CD4-positive, alpha-beta memory T cell (primary cell): ENCODE measurements around the gene DMAP1. TPM values are rescaled to one million over a fixed set of nuclear protein-coding genes. Genes with fewer than 3 reads are reported as not detected.

Source experiments
- CTCF ChIA-PET: fragments of 350-600 bp; sonication (Branson Sonifier 250); formaldehyde crosslinking; loops from one replicate; lab custom pipeline; 2021; ENCODE audit warnings: inconsistent platforms; ENCODE audit not compliant: partially characterized antibody; lab: Charles Lee
- POLR2A ChIA-PET: fragments of 350-600 bp; sonication (Branson Sonifier 250); formaldehyde crosslinking; loops from one replicate; lab custom pipeline; 2021; ENCODE audit not compliant: partially characterized antibody; lab: Charles Lee
- DNase-seq, 5 donors: peaks; one replicate each; pipeline versions ENCODE4 v3.0.0 to v3.0.0-alpha.2; 2020 to 2022; ENCODE audit warnings: mixed read lengths in 1 of 5
- H3K27ac ChIP-seq: one replicate; pipeline ENCODE4 v1.7.0; 2013; ENCODE audit warnings: low read depth, low read length
- H3K27me3 ChIP-seq: 2 replicates; pipeline ENCODE4 v1.7.0; 2013; ENCODE audit warnings: mild to moderate bottlenecking, low read length, moderate library complexity; ENCODE audit not compliant: insufficient read depth
- H3K36me3 ChIP-seq: 2 replicates; pipeline ENCODE4 v1.7.0; 2013; ENCODE audit warnings: mild to moderate bottlenecking, low read length, moderate library complexity; ENCODE audit not compliant: insufficient read depth
- H3K4me1 ChIP-seq: 2 replicates; pipeline ENCODE4 v1.7.0; 2013; ENCODE audit warnings: mild to moderate bottlenecking, low read length, moderate library complexity; ENCODE audit not compliant: insufficient read depth
- H3K4me3 ChIP-seq, 2 donors: one replicate each; pipeline ENCODE4 v1.7.0; 2013; ENCODE audit warnings: low read length in 2 of 2, mild to moderate bottlenecking in 1 of 2
- H3K9me3 ChIP-seq, 2 donors: one replicate each; pipeline ENCODE4 v1.7.0; 2013; ENCODE audit warnings: low read length in 2 of 2, control low read depth in 1 of 2; ENCODE audit not compliant: control insufficient read depth in 1 of 2
- H3K27ac Mint-ChIP-seq, 7 donors: one replicate each; pipeline ENCODE4 v1.8.0; 2020 to 2021; ENCODE audit warnings: mixed read lengths in 7 of 7, mild to moderate bottlenecking in 6 of 7, inconsistent platforms in 3 of 7, moderate library complexity in 3 of 7
- H3K27me3 Mint-ChIP-seq, 2 donors: one replicate each; pipeline ENCODE4 v1.8.0; 2020 to 2021; ENCODE audit warnings: mixed read lengths in 2 of 2
- H3K36me3 Mint-ChIP-seq, 2 donors: one replicate each; pipeline ENCODE4 v1.8.0; 2020 to 2021; ENCODE audit warnings: mixed read lengths in 2 of 2, inconsistent platforms in 1 of 2, mild to moderate bottlenecking in 1 of 2
- H3K4me1 Mint-ChIP-seq, 4 donors: one replicate each; pipeline ENCODE4 v1.8.0; 2020 to 2021; ENCODE audit warnings: mixed read lengths in 4 of 4, mild to moderate bottlenecking in 1 of 4
- H3K4me3 Mint-ChIP-seq, 8 donors: one replicate each; pipeline ENCODE4 v1.8.0; 2020 to 2021; ENCODE audit warnings: mixed read lengths in 8 of 8, mild to moderate bottlenecking in 7 of 8, moderate library complexity in 6 of 8, inconsistent platforms in 3 of 8
- H3K9me3 Mint-ChIP-seq, 8 donors: one replicate each; pipeline ENCODE4 v1.8.0; 2020 to 2021; ENCODE audit warnings: mixed read lengths in 8 of 8, mild to moderate bottlenecking in 5 of 8, inconsistent platforms in 3 of 8, moderate library complexity in 1 of 8
- intact Hi-C: fragments of 100-400 bp; cut with micrococcal nuclease; formaldehyde crosslinking; loops from one replicate; pipeline ENCODE4 v1.15.1; 2023
- polyA plus RNA-seq, 2 donors: library from polyadenylated mRNA; unstranded; fragments of 300-500 nt; fragmentation: Illumina TruSeq; gene quantifications; one replicate each; pipeline ENCODE4 v1.2.3, GENCODE V29; 2021
- total RNA-seq, 2 experiments: library from RNA; stranded (reverse); gene quantifications; one replicate each; pipeline ENCODE4 v1.2.3, GENCODE V29; 2021

DMAP1 gene
- total and polyA plus RNA-seq, 4 experiments from 2014 or later, result 33.1 to 82.6 (median 62.3) TPM

GRCh38 chr1:44208226-44208625 lies 5.0 kb upstream of the DMAP1 start:
- Mint-ChIP-seq H3K4me1 (peaks cover 8 to 14% (median 11%) of the 10 kb centered on the region in 4 donors), H3K4me3 (no peak overlapping the region), H3K27ac (no peak overlapping the region), H3K9me3 (no peaks in the 10 kb centered on the region), H3K27me3 (peaks cover 4 to 6% of the 10 kb centered on the region in 2 donors), H3K36me3 (peaks cover 0 to 3% of the 10 kb centered on the region in 2 donors)
- Histone ChIP-seq H3K36me3 (no peaks in the 10 kb centered on the region), H3K9me3 (no peaks in the 10 kb centered on the region), H3K4me1 (peaks cover 9% of the 10 kb centered on the region), H3K4me3 (no peak overlapping the region), H3K27me3 (no peaks in the 10 kb centered on the region), H3K27ac (no peak overlapping the region)
- POLR2A ChIA-PET, result no interaction called here
- no peak for DNase-seq
- CTCF ChIA-PET, result interaction anchor here (1.3 kb wide), 1 partner anchor 9 kb away, joined by 4 read pairs; no protein-coding TSS in a partner anchor
- intact Hi-C loops, result no loop called here

GRCh38 chr1:44210595-44210994 lies 2.7 kb upstream of the DMAP1 start:
- H3K9me3 Mint-ChIP-seq, result peaks cover 0 to 2% (median 0%) of the 10 kb centered on the region in 8 donors
- Histone ChIP-seq H3K4me3 (no peak overlapping the region), H3K36me3 (peaks cover 6% of the 10 kb centered on the region), H3K27me3 (no peaks in the 10 kb centered on the region), H3K27ac (no peak overlapping the region), H3K9me3 (no peaks in the 10 kb centered on the region), H3K4me1 (peaks cover 25% of the 10 kb centered on the region)
- CTCF ChIA-PET, result no interaction called here
- no peak overlapping the region for H3K4me3 Mint-ChIP-seq
- H3K4me1 Mint-ChIP-seq, result peaks cover 23 to 37% (median 28%) of the 10 kb centered on the region in 4 donors
- POLR2A ChIA-PET, result no interaction called here
- no peak overlapping the region for H3K27ac Mint-ChIP-seq
- H3K36me3 Mint-ChIP-seq, result peaks cover 5 to 16% of the 10 kb centered on the region in 2 donors
- peaks cover 2 to 4% of the 10 kb centered on the region in 2 donors for H3K27me3 Mint-ChIP-seq
- intact Hi-C loops, result no loop called here
- no peak for DNase-seq

- H3K27ac Mint-ChIP-seq, result peak overlapping the region; percentile 94 to 98 (median 97)
- Histone ChIP-seq H3K4me3 (peak overlapping the region; percentile 92 to 99), H3K4me1 (peaks cover 31% of the 10 kb centered on the region), H3K27ac (peak overlapping the region; percentile 80), H3K27me3 (no peaks in the 10 kb centered on the region), H3K36me3 (peaks cover 12% of the 10 kb centered on the region), H3K9me3 (no peaks in the 10 kb centered on the region)
- POLR2A ChIA-PET, result interaction anchor here (0.6 to 1.4 kb wide), 5 partner anchors 143 to 509 kb away, joined by 3 to 5 read pairs (median 3); partner anchors contain the start of gene DPH2
- CTCF ChIA-PET, result interaction anchor here (1.5 kb wide), 1 partner anchor 9 kb away, joined by 6 read pairs; no protein-coding TSS in a partner anchor
- H3K4me1 Mint-ChIP-seq, result peaks cover 29 to 42% (median 36%) of the 10 kb centered on the region in 4 donors
- H3K27me3 Mint-ChIP-seq, result peaks cover 0 to 4% of the 10 kb centered on the region in 2 donors
- peaks cover 14 to 30% of the 10 kb centered on the region in 2 donors for H3K36me3 Mint-ChIP-seq
- H3K4me3 Mint-ChIP-seq, result peak overlapping the region; percentile 92 to 98 (median 95)
- intact Hi-C loops, result loop anchor here (1.0 kb wide), 1 partner anchor 266 kb away; the partner anchor contains the start of gene IPO13
- H3K9me3 Mint-ChIP-seq, result peaks cover 0 to 2% (median 0%) of the 10 kb centered on the region in 8 donors
- peak in 4 of 5 donors; percentile 28 to 76 (median 40) for DNase-seq
Observed at GRCh38 chr1:44212355-44213221, 683 bp upstream of the DMAP1 start.

- H3K27me3 Mint-ChIP-seq, result no peaks in the 10 kb centered on the region
- CTCF ChIA-PET, result interaction anchor here (0.8 to 5.0 kb wide), 16 partner anchors 9 to 435 kb away, joined by 3 to 30 read pairs (median 5); no protein-coding TSS in a partner anchor
- Histone ChIP-seq H3K27ac (no peak overlapping the region), H3K27me3 (no peaks in the 10 kb centered on the region), H3K4me3 (no peak overlapping the region), H3K4me1 (peaks cover 24% of the 10 kb centered on the region), H3K9me3 (no peaks in the 10 kb centered on the region), H3K36me3 (peaks cover 51% of the 10 kb centered on the region)
- peaks cover 0 to 2% (median 0%) of the 10 kb centered on the region in 8 donors for H3K9me3 Mint-ChIP-seq
- intact Hi-C loops, result loop anchor here (1.0 kb wide), 1 partner anchor 435 kb away; no protein-coding TSS in a partner anchor
- DNase-seq, result peak; percentile 46 to 64 (median 52)
- POLR2A ChIA-PET, result interaction anchor here (0.9 to 1.4 kb wide), 2 partner anchors 137 to 414 kb away, joined by 3 to 4 read pairs; no protein-coding TSS in a partner anchor
- peak overlapping the region in 3 of 7 donors; percentile 57 to 72 (median 58) for H3K27ac Mint-ChIP-seq
- H3K4me3 Mint-ChIP-seq, result peak overlapping the region in 1 of 8 donors; percentile 22
- peaks cover 27 to 71% of the 10 kb centered on the region in 2 donors for H3K36me3 Mint-ChIP-seq
- H3K4me1 Mint-ChIP-seq, result peaks cover 21 to 39% (median 34%) of the 10 kb centered on the region in 4 donors
Observed at GRCh38 chr1:44217809-44218410, 4.6 kb downstream of the DMAP1 start.

- H3K36me3 ChIP-seq, result peaks cover 51% of the 10 kb centered on the region
- no peaks in the 10 kb centered on the region for H3K27me3 ChIP-seq
- H3K27ac ChIP-seq, result no peak overlapping the region
- intact Hi-C loops, result no loop called here
- H3K36me3 Mint-ChIP-seq, result peaks cover 27 to 65% of the 10 kb centered on the region in 2 donors
- H3K4me1 Mint-ChIP-seq, result peaks cover 24 to 39% (median 32%) of the 10 kb centered on the region in 4 donors
- ChIA-PET CTCF (interaction anchor here (0.6 to 5.0 kb wide), 13 partner anchors 8 to 435 kb away, joined by 3 to 30 read pairs (median 5); no protein-coding TSS in a partner anchor), POLR2A (interaction anchor here (1.4 kb wide), 1 partner anchor 413 kb away, joined by 4 read pairs; no protein-coding TSS in a partner anchor)
- no peaks in the 10 kb centered on the region for H3K27me3 Mint-ChIP-seq
- no peak overlapping the region for H3K4me3 Mint-ChIP-seq
- no peaks in the 10 kb centered on the region for H3K9me3 ChIP-seq
- no peak overlapping the region for H3K4me3 ChIP-seq
- DNase-seq, result no peak
- H3K27ac Mint-ChIP-seq, result peak overlapping the region in 3 of 7 donors; percentile 21 to 60 (median 42)
- H3K4me1 ChIP-seq, result peaks cover 22% of the 10 kb centered on the region
- peaks cover 0 to 2% (median 0%) of the 10 kb centered on the region in 8 donors for H3K9me3 Mint-ChIP-seq
Observed at GRCh38 chr1:44218503-44219300, 5.4 kb downstream of the DMAP1 start.

GRCh38 chr1:44219301-44219626 lies 6.0 kb downstream of the DMAP1 start:
- Histone ChIP-seq H3K36me3 (peaks cover 51% of the 10 kb centered on the region), H3K27me3 (no peaks in the 10 kb centered on the region), H3K4me1 (peaks cover 16% of the 10 kb centered on the region), H3K9me3 (no peaks in the 10 kb centered on the region), H3K4me3 (no peak overlapping the region), H3K27ac (no peak overlapping the region)
- ChIA-PET CTCF (interaction anchor here (1.0 to 5.0 kb wide), 5 partner anchors 18 to 433 kb away, joined by 3 to 30 read pairs (median 22); no protein-coding TSS in a partner anchor), POLR2A (no interaction called here)
- no peak for DNase-seq
- Mint-ChIP-seq H3K4me3 (no peak overlapping the region), H3K36me3 (peaks cover 27 to 63% of the 10 kb centered on the region in 2 donors), H3K4me1 (peaks cover 22 to 38% (median 31%) of the 10 kb centered on the region in 4 donors), H3K27me3 (no peaks in the 10 kb centered on the region), H3K27ac (no peak overlapping the region), H3K9me3 (peaks cover 0 to 2% (median 0%) of the 10 kb centered on the region in 8 donors)
- intact Hi-C loops, result no loop called here
